A549 (cell line): ENCODE measurements around the gene MUC2. TPM values are rescaled to one million over a fixed set of nuclear protein-coding genes. Genes with fewer than 3 reads are reported as not detected.

Experiments used
- ATAC-seq, 2 experiments: fragments of 200-7000 bp in 1 of 2; fragments of >200 bp in 1 of 2; cut with Nextera tagmentation in 1 of 2; cut with Tn5 transposase in 1 of 2; 3 replicates each; pipeline versions ENCODE4 v1.8.0 to v1.9.1; 2018 to 2020; ENCODE audit warnings: mild to moderate bottlenecking in 1 of 2, moderate library complexity in 1 of 2
- CTCF ChIA-PET: fragments of 300-600 bp; sonication (Branson Sonifier 250); formaldehyde crosslinking; extraction: SDS; loops from one replicate; lab custom pipeline; 2021; ENCODE audit warnings: antibody characterized with exemption, inconsistent platforms; lab: Yijun Ruan, JAX
- POLR2A ChIA-PET: fragments of 350-600 bp; formaldehyde crosslinking; extraction: SDS; loops from one replicate; lab custom pipeline; 2021; ENCODE audit warnings: antibody characterized with exemption, inconsistent platforms; lab: Yijun Ruan, JAX
- DNase-seq, 2 experiments: peaks; one replicate each; pipeline versions ENCODE4 v3.0.0 to v3.0.0-alpha.2; 2011 to 2016; ENCODE audit warnings: low read depth in 1 of 2, low spot score in 1 of 2
- FAIRE-seq: peaks from 2 replicates; lab custom pipeline; 2011; peaks lifted over from hg19 to GRCh38; lab: Jason Lieb, UNC
- H3K27ac ChIP-seq, 2 experiments: fragments of >200 bp; sonication (Bioruptor Twin); formaldehyde crosslinking; 3 replicates each; pipeline ENCODE4 v1.5.1; 2016 to 2017
- H3K4me1 ChIP-seq: fragments of >200 bp; sonication (Bioruptor Twin); formaldehyde crosslinking; 3 replicates; pipeline ENCODE4 v1.6.1; 2016
- H3K4me2 ChIP-seq: fragments of >200 bp; sonication (Bioruptor Twin); formaldehyde crosslinking; 3 replicates; pipeline ENCODE4 v1.6.1; 2016
- H3K4me3 ChIP-seq: fragments of >200 bp; sonication (Bioruptor Twin); formaldehyde crosslinking; 3 replicates; pipeline ENCODE4 v1.5.1; 2016
- H3K9me3 ChIP-seq: fragments of >200 bp; sonication (Bioruptor Twin); formaldehyde crosslinking; 3 replicates; pipeline ENCODE4 v1.6.1; 2016
- CEBPB ChIP-seq, 2 experiments: fragments of >200 bp in 1 of 2; sonication (Bioruptor Twin) in 1 of 2; formaldehyde crosslinking in 1 of 2; IDR thresholded peaks; 2 replicates each; pipeline ENCODE4 v1.6.1; 2012 to 2016
- CHD2 ChIP-seq: fragments of 150-350 bp; IDR thresholded peaks from 2 replicates; pipeline ENCODE4 v1.6.1; 2014; ENCODE audit warnings: low read length; ENCODE audit not compliant: partially characterized antibody
- EHF ChIP-seq: fragments of 250-450 bp; sonication (Bioruptor Pico); IDR thresholded peaks from 2 replicates; pipeline ENCODE4 v1.5.0; 2020; ENCODE audit warnings: mild to moderate bottlenecking
- EHMT2 ChIP-seq: fragments of 200-600 bp; sonication (generic); IDR thresholded peaks from 2 replicates; pipeline ENCODE4 v1.6.1; 2016; ENCODE audit warnings: antibody characterized with exemption, low read depth, mild to moderate bottlenecking, moderate library complexity
- EP300 ChIP-seq, 2 experiments: fragments of >200 bp; sonication (Bioruptor Twin); formaldehyde crosslinking; IDR thresholded peaks; 2 replicates in 1 of 2; 3 replicates in 1 of 2; pipeline ENCODE4 v1.6.1; 2016 to 2017
- FOSB ChIP-seq: fragments of 250-450 bp; sonication (Bioruptor Pico); IDR thresholded peaks from 2 replicates; pipeline ENCODE4 v1.5.0; 2020; ENCODE audit warnings: mild to moderate bottlenecking, moderate library complexity
- HDAC2 ChIP-seq: fragments of 200-600 bp; sonication (generic); IDR thresholded peaks from 2 replicates; pipeline ENCODE4 v1.6.1; 2016
- HOXA7 ChIP-seq: fragments of 250-450 bp; sonication (Bioruptor Pico); IDR thresholded peaks from 2 replicates; pipeline ENCODE4 v1.5.0; 2020; ENCODE audit warnings: mild to moderate bottlenecking, moderate library complexity
- MYC ChIP-seq: IDR thresholded peaks from 2 replicates; pipeline ENCODE4 v1.6.1; 2012; ENCODE audit warnings: mild to moderate bottlenecking, inconsistent platforms, low read length, improper control_type of control experiment, borderline replicate concordance
- PHF8 ChIP-seq: fragments of 200-600 bp; sonication (generic); IDR thresholded peaks from 2 replicates; pipeline ENCODE4 v1.6.1; 2016; ENCODE audit warnings: low read depth, mild to moderate bottlenecking, antibody characterized with exemption, moderate library complexity, borderline replicate concordance
- POLR2A ChIP-seq: IDR thresholded peaks from 2 replicates; pipeline ENCODE4 v1.6.1; 2012; ENCODE audit warnings: mild to moderate bottlenecking, low read length
- RARB ChIP-seq: fragments of 250-450 bp; sonication (Bioruptor Pico); IDR thresholded peaks from 2 replicates; pipeline ENCODE4 v1.8.0; 2021; ENCODE audit warnings: mild to moderate bottlenecking, moderate library complexity
- RNF2 ChIP-seq: fragments of 200-600 bp; sonication (generic); IDR thresholded peaks from 2 replicates; pipeline ENCODE4 v1.6.1; 2016; ENCODE audit warnings: low read depth, mild to moderate bottlenecking, antibody characterized with exemption, moderate library complexity, borderline replicate concordance
- TFCP2L1 ChIP-seq: fragments of 250-450 bp; sonication (Bioruptor Pico); IDR thresholded peaks from 2 replicates; pipeline ENCODE4 v1.5.0; 2021; ENCODE audit warnings: mild to moderate bottlenecking
- TP53 ChIP-seq: fragments of 250-450 bp; sonication (Bioruptor Pico); IDR thresholded peaks from 2 replicates; pipeline ENCODE4 v1.5.0; 2021; ENCODE audit warnings: mild to moderate bottlenecking, moderate library complexity
- ZC3H11A ChIP-seq: fragments of 450-650 bp; IDR thresholded peaks from 2 replicates; pipeline ENCODE4 v1.6.1; 2014; ENCODE audit warnings: antibody characterized with exemption, mild to moderate bottlenecking
- ZFP36 ChIP-seq: fragments of 450-650 bp; IDR thresholded peaks from 2 replicates; pipeline ENCODE4 v1.6.1; 2014; ENCODE audit warnings: borderline replicate concordance; ENCODE audit not compliant: partially characterized antibody
- WGBS: methylation state at CpG from one replicate; pipeline ENCODE4 v1.1.6; 2017; ENCODE audit errors: missing lambda C conversion rate; 5-methylcytosine and 5-hydroxymethylcytosine counted together
- polyA plus RNA-seq, 4 experiments: library from polyadenylated mRNA; depleted of rRNA in 3 of 4; stranded (reverse); fragments of >200 nt; fragmentation: RNase III in 1 of 4; extraction: RNeasy Plus Mini Kit Qiagen cat#74134 plus additional on column Dnase treatment in 1 of 4; gene quantifications; 2 replicates in 3 of 4; 3 replicates in 1 of 4; pipeline ENCODE4 v1.2.3, GENCODE V29; 2011 to 2017
- TF ChIP-seq, protein P1 (sequence below): fragments of 450-650 bp; IDR thresholded peaks from 2 replicates; pipeline ENCODE4 v1.6.1; 2014; ENCODE audit warnings: antibody characterized with exemption
- TF ChIP-seq, protein P2 (sequence below): fragments of >200 bp; sonication (Bioruptor Twin); formaldehyde crosslinking; IDR thresholded peaks from 3 replicates; pipeline ENCODE4 v1.5.1; 2016
- TF ChIP-seq, protein P3 (sequence below): fragments of 250-450 bp; sonication (Bioruptor Pico); IDR thresholded peaks from 2 replicates; pipeline ENCODE4 v1.5.0; 2021; ENCODE audit warnings: mild to moderate bottlenecking, moderate library complexity, borderline replicate concordance

Gene MUC2
- polyA plus RNA-seq, 2 of the 4 experiments (the other 2 are of a cell fraction), result 0.01 to 0.03 TPM

DNA sequence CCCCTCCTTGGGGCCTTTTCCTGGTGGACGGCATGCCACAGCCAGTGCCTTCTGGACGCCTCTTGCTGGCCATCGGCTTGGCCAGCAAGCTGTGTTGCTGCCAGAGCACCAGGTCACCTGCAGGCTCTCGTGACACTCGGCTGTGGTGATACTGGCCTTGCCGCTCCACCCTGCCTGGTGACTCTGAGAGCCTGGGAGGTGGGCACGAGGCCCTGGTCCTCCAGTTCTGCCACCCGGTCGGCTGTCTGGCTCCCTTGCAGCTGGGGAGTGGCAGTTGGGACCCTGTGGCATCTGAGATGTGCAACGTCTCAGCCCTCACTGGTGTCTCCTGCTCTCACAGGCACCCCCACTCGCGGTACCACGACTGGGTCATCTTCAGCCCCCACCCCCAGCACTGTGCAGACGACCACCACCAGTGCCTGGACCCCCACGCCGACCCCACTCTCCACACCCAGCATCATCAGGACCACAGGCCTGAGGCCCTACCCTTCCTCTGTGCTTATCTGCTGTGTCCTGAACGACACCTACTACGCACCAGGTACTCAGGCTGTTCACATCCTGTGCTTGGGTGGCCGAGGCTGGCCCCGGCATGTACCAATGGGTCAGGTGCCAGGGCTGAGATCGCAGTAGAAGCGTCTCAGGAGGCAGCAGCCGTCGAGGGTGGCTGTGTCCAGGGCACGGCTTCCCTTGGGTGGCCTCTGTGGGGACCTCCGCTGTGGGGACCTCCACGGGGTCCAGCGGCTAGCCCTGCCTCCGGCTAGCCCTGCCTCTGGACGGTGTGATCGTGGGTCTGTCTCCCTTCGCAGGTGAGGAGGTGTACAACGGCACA is 26.0 kb downstream of the MUC2 start (continued):
- TF ChIP-seq, protein P1, sequence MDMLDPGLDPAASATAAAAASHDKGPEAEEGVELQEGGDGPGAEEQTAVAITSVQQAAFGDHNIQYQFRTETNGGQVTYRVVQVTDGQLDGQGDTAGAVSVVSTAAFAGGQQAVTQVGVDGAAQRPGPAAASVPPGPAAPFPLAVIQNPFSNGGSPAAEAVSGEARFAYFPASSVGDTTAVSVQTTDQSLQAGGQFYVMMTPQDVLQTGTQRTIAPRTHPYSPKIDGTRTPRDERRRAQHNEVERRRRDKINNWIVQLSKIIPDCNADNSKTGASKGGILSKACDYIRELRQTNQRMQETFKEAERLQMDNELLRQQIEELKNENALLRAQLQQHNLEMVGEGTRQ, result no peak
- no peak for TF ChIP-seq FOSB (CRISPR knock-in tag)

DNA sequence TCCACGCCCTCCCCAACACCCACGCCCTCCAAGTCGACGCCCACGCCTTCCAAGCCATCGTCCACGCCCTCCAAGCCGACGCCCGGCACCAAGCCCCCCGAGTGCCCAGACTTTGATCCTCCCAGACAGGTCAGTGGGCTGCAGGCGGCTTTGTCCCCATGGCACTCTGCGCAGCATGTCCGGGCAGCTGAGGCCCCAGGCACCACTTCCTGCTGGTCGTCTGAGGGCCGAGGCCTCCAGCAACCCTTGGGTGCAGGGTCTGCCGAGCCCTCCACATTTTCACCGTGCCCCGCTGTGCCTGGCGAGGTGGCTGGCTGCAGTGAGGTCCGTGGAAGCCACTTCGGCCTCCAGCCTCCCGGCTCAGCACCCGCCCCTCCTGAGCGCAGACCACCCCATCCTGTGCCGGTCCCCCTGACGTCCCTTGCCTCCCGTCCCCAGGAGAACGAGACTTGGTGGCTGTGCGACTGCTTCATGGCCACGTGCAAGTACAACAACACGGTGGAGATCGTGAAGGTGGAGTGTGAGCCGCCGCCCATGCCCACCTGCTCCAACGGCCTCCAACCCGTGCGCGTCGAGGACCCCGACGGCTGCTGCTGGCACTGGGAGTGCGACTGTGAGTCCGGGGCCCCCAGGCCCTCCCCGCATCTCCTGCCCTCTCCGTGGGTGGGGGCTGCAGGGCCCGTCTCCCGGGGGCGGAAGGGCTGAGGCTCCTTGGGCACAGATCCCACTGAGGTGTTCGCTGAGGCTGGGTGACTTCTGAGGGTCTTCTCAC is 26.8 kb downstream of the MUC2 start:
- no peak overlapping the region for H3K4me2 ChIP-seq
- no peak overlapping the region for H3K27ac ChIP-seq
- CTCF ChIA-PET, result interaction anchor here (3.2 kb wide), 1 partner anchor 11 kb away, joined by 19 read pairs; no protein-coding TSS in a partner anchor
- no peak for TF ChIP-seq EHF (CRISPR knock-in tag)
- TF ChIP-seq ZFP36, result no peak
- TF ChIP-seq POLR2A, result no peak
- no peak for TF ChIP-seq CEBPB (IDR thresholded peaks at IDR 0.05)
- TF ChIP-seq, protein P2, sequence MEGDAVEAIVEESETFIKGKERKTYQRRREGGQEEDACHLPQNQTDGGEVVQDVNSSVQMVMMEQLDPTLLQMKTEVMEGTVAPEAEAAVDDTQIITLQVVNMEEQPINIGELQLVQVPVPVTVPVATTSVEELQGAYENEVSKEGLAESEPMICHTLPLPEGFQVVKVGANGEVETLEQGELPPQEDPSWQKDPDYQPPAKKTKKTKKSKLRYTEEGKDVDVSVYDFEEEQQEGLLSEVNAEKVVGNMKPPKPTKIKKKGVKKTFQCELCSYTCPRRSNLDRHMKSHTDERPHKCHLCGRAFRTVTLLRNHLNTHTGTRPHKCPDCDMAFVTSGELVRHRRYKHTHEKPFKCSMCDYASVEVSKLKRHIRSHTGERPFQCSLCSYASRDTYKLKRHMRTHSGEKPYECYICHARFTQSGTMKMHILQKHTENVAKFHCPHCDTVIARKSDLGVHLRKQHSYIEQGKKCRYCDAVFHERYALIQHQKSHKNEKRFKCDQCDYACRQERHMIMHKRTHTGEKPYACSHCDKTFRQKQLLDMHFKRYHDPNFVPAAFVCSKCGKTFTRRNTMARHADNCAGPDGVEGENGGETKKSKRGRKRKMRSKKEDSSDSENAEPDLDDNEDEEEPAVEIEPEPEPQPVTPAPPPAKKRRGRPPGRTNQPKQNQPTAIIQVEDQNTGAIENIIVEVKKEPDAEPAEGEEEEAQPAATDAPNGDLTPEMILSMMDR, result no peak
- TF ChIP-seq HDAC2, result no peak
- TF ChIP-seq EP300 (IDR thresholded peaks at IDR 0.05), result no peak
- no peak for TF ChIP-seq HOXA7 (CRISPR knock-in tag)
- TF ChIP-seq CHD2, result no peak
- no peak for TF ChIP-seq TP53
- no peak for TF ChIP-seq ZC3H11A
- TF ChIP-seq MYC, result no peak
- TF ChIP-seq, protein P3, sequence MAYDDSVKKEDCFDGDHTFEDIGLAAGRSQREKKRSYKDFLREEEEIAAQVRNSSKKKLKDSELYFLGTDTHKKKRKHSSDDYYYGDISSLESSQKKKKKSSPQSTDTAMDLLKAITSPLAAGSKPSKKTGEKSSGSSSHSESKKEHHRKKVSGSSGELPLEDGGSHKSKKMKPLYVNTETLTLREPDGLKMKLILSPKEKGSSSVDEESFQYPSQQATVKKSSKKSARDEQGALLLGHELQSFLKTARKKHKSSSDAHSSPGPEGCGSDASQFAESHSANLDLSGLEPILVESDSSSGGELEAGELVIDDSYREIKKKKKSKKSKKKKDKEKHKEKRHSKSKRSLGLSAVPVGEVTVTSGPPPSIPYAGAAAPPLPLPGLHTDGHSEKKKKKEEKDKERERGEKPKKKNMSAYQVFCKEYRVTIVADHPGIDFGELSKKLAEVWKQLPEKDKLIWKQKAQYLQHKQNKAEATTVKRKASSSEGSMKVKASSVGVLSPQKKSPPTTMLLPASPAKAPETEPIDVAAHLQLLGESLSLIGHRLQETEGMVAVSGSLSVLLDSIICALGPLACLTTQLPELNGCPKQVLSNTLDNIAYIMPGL, result no peak
- TF ChIP-seq PHF8, result no peak
- no peak for TF ChIP-seq RARB (CRISPR knock-in tag)
- no peak for TF ChIP-seq RNF2
- no peak for TF ChIP-seq TFCP2L1 (CRISPR knock-in tag)
- TF ChIP-seq EHMT2, result no peak
- TF ChIP-seq, all 56 proteins: peak for 0
- 73% methylated on average over 17 of the region's 50 CpGs for WGBS
- POLR2A ChIA-PET, result no interaction called here
- Histone ChIP-seq H3K4me1 (no peaks in the 10 kb centered on the region), H3K9me3 (peaks cover 11% of the 10 kb centered on the region; the same call in 1 of the 3 replicates), H3K4me3 (no peak overlapping the region)
- FAIRE-seq (no peak), ATAC-seq (no peak), DNase-seq (no peak)
